Adipocyte (in vitro differentiated cells): ENCODE data around the gene NCCRP1.
"Not testable (repeated sequence)": the region's sequence is repeated elsewhere in the genome, so short reads cannot be mapped to it uniquely, and the experiment has no call there.

Source experiments
- DNase-seq: peaks from one replicate; pipeline ENCODE4 v3.0.0-alpha.2; 2015; ENCODE audit warnings: low read depth
- H3K27me3 ChIP-seq: replicated peaks from 2 replicates; pipeline ENCODE4 v1.7.0; 2013; ENCODE audit warnings: mild to moderate bottlenecking, low read length, moderate library complexity; ENCODE audit not compliant: control insufficient read depth, insufficient read depth
- H3K36me3 ChIP-seq: 2 replicates; pipeline ENCODE4 v1.7.0; 2013; ENCODE audit warnings: low read length, mild to moderate bottlenecking, moderate library complexity; ENCODE audit not compliant: control insufficient read depth, insufficient read depth, severe bottlenecking
- H3K4me1 ChIP-seq: 2 replicates; pipeline ENCODE4 v1.7.0; 2013; ENCODE audit warnings: mild to moderate bottlenecking, low read length, moderate library complexity; ENCODE audit not compliant: control insufficient read depth, insufficient read depth
- H3K4me3 ChIP-seq: 2 replicates; pipeline ENCODE4 v1.7.0; 2013; ENCODE audit warnings: mild to moderate bottlenecking, low read length, moderate library complexity
- H3K9ac ChIP-seq: 2 replicates; pipeline ENCODE4 v1.7.0; 2013; ENCODE audit warnings: mild to moderate bottlenecking, low read length, moderate library complexity
- H3K9me3 ChIP-seq: 2 replicates; pipeline ENCODE4 v1.7.0; 2013; ENCODE audit warnings: mild to moderate bottlenecking, low read length, moderate library complexity; ENCODE audit not compliant: control insufficient read depth

NCCRP1 gene

GRCh38 chr19:39240421-39240820, 43.7 kb downstream of the NCCRP1 start:
- Histone ChIP-seq H3K9ac (no peak overlapping the region), H3K4me1 (no peaks in the 10 kb centered on the region), H3K36me3 (no peaks in the 10 kb centered on the region), H3K4me3 (no peak overlapping the region), H3K27me3 (peaks cover 47% of the 10 kb centered on the region), H3K9me3 (no peaks in the 10 kb centered on the region)
- DNase-seq, result no peak

GRCh38 chr19:39243741-39244140, 47.0 kb downstream of the NCCRP1 start:
- not testable (repeated sequence) for H3K4me1 ChIP-seq, DNase-seq, H3K36me3 ChIP-seq, H3K9ac ChIP-seq, H3K4me3 ChIP-seq, H3K9me3 ChIP-seq
- H3K27me3 ChIP-seq, result peaks cover 24% of the 10 kb centered on the region

GRCh38 chr19:39244410-39245100, 47.8 kb downstream of the NCCRP1 start, which contains the start of gene IFNL3:
TSS of gene IFNL3 (minus strand) at chr19:39245006. CDS start at chr19:39244967, 39 bp downstream.
- not testable (repeated sequence) for H3K4me1 ChIP-seq, H3K9ac ChIP-seq, DNase-seq, H3K9me3 ChIP-seq, H3K4me3 ChIP-seq, H3K36me3 ChIP-seq
- H3K27me3 ChIP-seq, result peaks cover 25% of the 10 kb centered on the region

- H3K36me3 ChIP-seq, H3K9me3 ChIP-seq, DNase-seq, H3K9ac ChIP-seq, H3K4me3 ChIP-seq, H3K4me1 ChIP-seq: not testable (repeated sequence)
- H3K27me3 ChIP-seq, result peaks cover 29% of the 10 kb centered on the region
Measured at GRCh38 chr19:39245166-39245565, 48.4 kb downstream of the NCCRP1 start.

- no peak overlapping the region for H3K9ac ChIP-seq
- no peaks in the 10 kb centered on the region for H3K36me3 ChIP-seq
- H3K4me3 ChIP-seq, result no peak overlapping the region
- no peak for DNase-seq
- no peaks in the 10 kb centered on the region for H3K9me3 ChIP-seq
- H3K27me3 ChIP-seq, result peaks cover 35% of the 10 kb centered on the region
- no peaks in the 10 kb centered on the region for H3K4me1 ChIP-seq
Measured at GRCh38 chr19:39246951-39247669, 50.3 kb downstream of the NCCRP1 start.

- DNase-seq, result peak; percentile 27
- Histone ChIP-seq H3K4me3 (no peak overlapping the region), H3K9ac (no peak overlapping the region), H3K9me3 (no peaks in the 10 kb centered on the region), H3K4me1 (no peaks in the 10 kb centered on the region), H3K27me3 (peaks cover 43% of the 10 kb centered on the region), H3K36me3 (no peaks in the 10 kb centered on the region)
Measured at GRCh38 chr19:39247701-39248664, 51.2 kb downstream of the NCCRP1 start.

DNA sequence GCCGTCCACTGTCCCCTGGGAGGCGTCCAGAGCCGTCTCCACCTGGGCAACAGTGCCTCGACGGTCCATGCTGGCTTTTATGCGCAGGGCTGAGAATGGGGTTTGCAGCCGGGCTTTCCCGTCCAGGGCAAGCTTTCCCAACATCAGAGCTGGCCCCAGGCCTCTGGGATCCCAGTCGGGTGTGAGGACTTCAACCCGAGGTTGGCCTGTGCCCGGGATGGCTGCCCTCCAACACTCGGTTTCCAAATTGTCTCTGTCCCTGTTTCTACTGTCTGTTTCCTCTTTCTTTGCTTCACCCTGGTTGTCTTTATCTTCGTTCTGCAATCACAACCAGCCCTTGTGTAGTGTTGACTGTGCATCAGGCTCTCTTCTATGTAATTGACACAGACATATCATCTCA, 52.0 kb downstream of the NCCRP1 start, which contains the start of gene IFNL4:
IFNL4 (minus strand) TSS at position 51 of the 400 bp plus-strand sequence.
- Histone ChIP-seq H3K4me3 (no peak within 1 kb of the TSS), H3K27me3 (peaks cover 52% of the 10 kb centered on the region)
- no peak for DNase-seq

GRCh38 chr19:39251081-39251480, 54.3 kb downstream of the NCCRP1 start:
- H3K27me3 ChIP-seq, result peaks cover 69% of the 10 kb centered on the region

More for the DNA sequence above, 52.0 kb downstream of the NCCRP1 start, which contains the start of gene IFNL4:
- Histone ChIP-seq H3K4me1 (no peaks in the 10 kb centered on the region), H3K9me3 (peaks cover 3% of the 10 kb centered on the region), H3K9ac (no peak within 1 kb of the TSS), H3K36me3 (no peaks in the 10 kb centered on the region)

More at GRCh38 chr19:39251081-39251480, 54.3 kb downstream of the NCCRP1 start:
- Histone ChIP-seq H3K36me3 (no peaks in the 10 kb centered on the region), H3K9ac (no peak overlapping the region), H3K9me3 (peaks cover 3% of the 10 kb centered on the region), H3K4me1 (no peaks in the 10 kb centered on the region), H3K4me3 (no peak overlapping the region)
- DNase-seq, result no peak
